Transverse colon (tissue), 4 donors: ENCODE measurements around the gene GLIS1. TPM values are rescaled to one million over a fixed set of nuclear protein-coding genes. Genes with fewer than 3 reads are reported as not detected.

ENCODE experiments used
- DNase-seq: peaks from one replicate; pipeline ENCODE4 v3.0.0-alpha.2; 2019
- H3K27ac ChIP-seq, 4 donors: fragments of 200-600 bp; sonication (generic); 2 replicates each; pipeline ENCODE4 v1.5.1; 2016 to 2018; ENCODE audit warnings: inconsistent platforms in 4 of 4
- H3K27me3 ChIP-seq: fragments of 200-600 bp; sonication (generic); 2 replicates; pipeline ENCODE4 v1.5.1; 2017; ENCODE audit warnings: inconsistent platforms
- H3K36me3 ChIP-seq, 4 donors: fragments of 200-600 bp; sonication (generic); 2 replicates each; pipeline ENCODE4 v1.5.1; 2017 to 2019; ENCODE audit warnings: inconsistent platforms in 4 of 4
- H3K4me1 ChIP-seq, 4 donors: fragments of 200-600 bp; sonication (generic); 2 replicates each; pipeline ENCODE4 v1.5.1; 2017 to 2020; ENCODE audit warnings: inconsistent platforms in 4 of 4
- H3K4me3 ChIP-seq, 4 donors: fragments of 200-600 bp; sonication (generic); 1 replicate in 1 of 4; 2 replicates in 3 of 4; pipeline versions ENCODE4 v1.5.1 to v1.6.1; 2017 to 2019; ENCODE audit warnings: inconsistent platforms in 4 of 4
- H3K9me3 ChIP-seq, 2 donors: fragments of 200-600 bp; sonication (generic); 2 replicates each; pipeline ENCODE4 v1.5.1; 2017 to 2019; ENCODE audit warnings: inconsistent platforms in 2 of 2
- CTCF ChIP-seq, 5 experiments: fragments of 200-600 bp in 3 of 5; fragments of 450-650 bp in 2 of 5; sonication (generic) in 3 of 5; IDR thresholded peaks; 1 replicate in 2 of 5; 2 replicates in 3 of 5; pipeline ENCODE4 v1.5.1; 2016 to 2017; ENCODE audit warnings: antibody characterized with exemption in 5 of 5, inconsistent platforms in 3 of 5, mild to moderate bottlenecking in 2 of 5, moderate library complexity in 1 of 5
- EP300 ChIP-seq: sonication (generic); formaldehyde crosslinking; IDR thresholded peaks from one replicate; pipeline ENCODE4 v1.6.1; 2017; ENCODE audit warnings: antibody characterized with exemption, low read depth
- POLR2A ChIP-seq: fragments of 450-650 bp; IDR thresholded peaks from one replicate; pipeline ENCODE4 v1.6.1; 2016; ENCODE audit warnings: antibody characterized with exemption, mild to moderate bottlenecking, moderate library complexity
- POLR2AphosphoS5 ChIP-seq, 3 donors: sonication (generic); formaldehyde crosslinking; IDR thresholded peaks; one replicate each; pipeline ENCODE4 v1.6.1; 2016; ENCODE audit warnings: antibody characterized with exemption in 3 of 3
- WGBS, 2 donors: methylation state at CpG; one replicate each; pipeline ENCODE4 v1.1.5; 2018; ENCODE audit warnings: low coverage in 1 of 2; 5-methylcytosine and 5-hydroxymethylcytosine counted together
- in situ Hi-C, 4 donors: fragments of 200-750 bp; cut with MboI; loops; one replicate each; pipeline versions ENCODE4 v1.15.0 to v1.15.1; 2017; ENCODE audit warnings: low sequenced_read_pairs in 3 of 4, low pct_ligation_motif_present in 1 of 4, low pct_unique_long_range_greater_than_20kb in 1 of 4
- intact Hi-C: fragments of 100-400 bp; cut with DNase I; formaldehyde crosslinking; loops from one replicate; pipeline ENCODE4 v1.15.1; 2023; ENCODE audit warnings: low total_unique reads
- total RNA-seq, 4 donors: library from RNA; depleted of rRNA; stranded (reverse); fragments of >200 nt; gene quantifications; one replicate each; pipeline ENCODE4 v1.1.0, GENCODE V29; 2016

GLIS1 gene
- total RNA-seq, 4 donors from 2014 or later, result 0.16 to 0.75 (median 0.27) TPM; not detected in 1

GRCh38 chr1:53553734-53554509, 185.0 kb downstream of the GLIS1 start:
- intact Hi-C loops, result no loop called here
- Histone ChIP-seq H3K27ac (no peak overlapping the region), H3K9me3 (no peaks in the 10 kb centered on the region), H3K4me3 (no peak overlapping the region), H3K27me3 (no peaks in the 10 kb centered on the region), H3K36me3 (no peaks in the 10 kb centered on the region), H3K4me1 (no peaks in the 10 kb centered on the region)
- no peak for TF ChIP-seq EP300
- TF ChIP-seq POLR2AphosphoS5 (IDR thresholded peaks at IDR 0.05), result no peak
- no peak for TF ChIP-seq CTCF (IDR thresholded peaks at IDR 0.05)
- no peak for TF ChIP-seq POLR2A
- 89% methylated on average over 8 of the region's 8 CpGs; no CpG with 5 or more reads in 1 of the 2 donors for WGBS, 2 donors
- peak; percentile 3 for DNase-seq
- in situ Hi-C loops, result no loop called here

- intact Hi-C loops (no loop called here), in situ Hi-C loops (no loop called here)
- no peaks in the 10 kb centered on the region for H3K4me1 ChIP-seq
- TF ChIP-seq CTCF (IDR thresholded peaks at IDR 0.05), result no peak
- no peak for TF ChIP-seq POLR2A
- no peak for TF ChIP-seq EP300
- TF ChIP-seq POLR2AphosphoS5 (IDR thresholded peaks at IDR 0.05), result no peak
- 60 to 87% methylated on average over 1 to 10 of the region's 10 CpGs for WGBS, 2 donors
- no peak overlapping the region for H3K4me3 ChIP-seq
- no peak overlapping the region for H3K27ac ChIP-seq
- DNase-seq, result peak; percentile 1
- no peaks in the 10 kb centered on the region for H3K36me3 ChIP-seq
- H3K27me3 ChIP-seq, result no peaks in the 10 kb centered on the region
- H3K9me3 ChIP-seq, result no peaks in the 10 kb centered on the region
These were observed 185.8 kb downstream of the GLIS1 start for GRCh38 chr1:53552981-53553733.

GRCh38 chr1:53552146-53552861, 186.7 kb downstream of the GLIS1 start:
- in situ Hi-C loops (no loop called here), intact Hi-C loops (no loop called here)
- Histone ChIP-seq H3K27ac (no peak overlapping the region), H3K4me3 (no peak overlapping the region), H3K36me3 (no peaks in the 10 kb centered on the region), H3K9me3 (no peaks in the 10 kb centered on the region), H3K27me3 (no peaks in the 10 kb centered on the region), H3K4me1 (no peaks in the 10 kb centered on the region)
- TF ChIP-seq CTCF (IDR thresholded peaks at IDR 0.05), result no peak
- no peak for TF ChIP-seq POLR2AphosphoS5 (IDR thresholded peaks at IDR 0.05)
- TF ChIP-seq POLR2A, result no peak
- TF ChIP-seq EP300, result no peak
- DNase-seq, result no peak
- WGBS, 2 donors, result 48 to 67% methylated on average over 3 to 10 of the region's 10 CpGs

GRCh38 chr1:53551428-53551995, 187.5 kb downstream of the GLIS1 start:
- intact Hi-C loops (no loop called here), in situ Hi-C loops (no loop called here)
- H3K9me3 ChIP-seq, result no peaks in the 10 kb centered on the region
- no peak overlapping the region for H3K4me3 ChIP-seq
- H3K4me1 ChIP-seq, result no peaks in the 10 kb centered on the region
- WGBS, 2 donors, result 76 to 80% methylated on average over 1 to 8 of the region's 8 CpGs
- no peaks in the 10 kb centered on the region for H3K36me3 ChIP-seq
- H3K27me3 ChIP-seq, result no peaks in the 10 kb centered on the region
- DNase-seq, result peak; percentile 2
- TF ChIP-seq POLR2AphosphoS5 (IDR thresholded peaks at IDR 0.05), result no peak
- no peak for TF ChIP-seq CTCF (IDR thresholded peaks at IDR 0.05)
- no peak for TF ChIP-seq POLR2A
- no peak overlapping the region for H3K27ac ChIP-seq
